Measurements from ENCODE around the gene GLI3. TPM values are rescaled to one million over a fixed set of nuclear protein-coding genes. Genes with fewer than 3 reads are reported as not detected.
A peak's percentile ranks its signal among the peaks of the same experiment; 100 is the strongest.

Gene GLI3
- total RNA-seq = 3.3 TPM
- long read RNA-seq, partial matches to known transcripts = 0 of 2 reads
- long read RNA-seq, other reads (novel, unspliced or antisense) = 1 of 2 reads

GRCh38 chr7:42236976-42237810, at the start of gene GLI3:
GLI3 (minus strand) TSS chr7:42237209; CDS start chr7:42223253, 13,956 bp downstream.
- intact Hi-C loops (cut with DNase I) = no loop called here
- peak; percentile 87 for ATAC-seq (ENCODE audit: poor library complexity)
- DNase-seq = peak; percentile 89

GRCh38 chr7:42285383-42285824, 48.4 kb upstream of the GLI3 start:
- intact Hi-C loops (cut with DNase I) = no loop called here
- ATAC-seq (ENCODE audit: poor library complexity) (no peak), DNase-seq (no peak)

- intact Hi-C loops (cut with DNase I) = no loop called here
- DNase-seq = no peak
- ATAC-seq (ENCODE audit: poor library complexity) = no peak
Measured at GRCh38 chr7:42283553-42283952, 46.5 kb upstream of the GLI3 start.

GRCh38 chr7:42278344-42278743, 41.3 kb upstream of the GLI3 start:
- no peak for ATAC-seq (ENCODE audit: poor library complexity)
- intact Hi-C loops (cut with DNase I) = no loop called here
- no peak for DNase-seq

GRCh38 chr7:42274053-42274452, 37.0 kb upstream of the GLI3 start:
- intact Hi-C loops (cut with DNase I) = no loop called here
- DNase-seq (no peak), ATAC-seq (ENCODE audit: poor library complexity) (no peak)

GRCh38 chr7:42272793-42273665, 36.0 kb upstream of the GLI3 start:
- ATAC-seq (ENCODE audit: poor library complexity) (no peak), DNase-seq (no peak)
- intact Hi-C loops (cut with DNase I) = no loop called here

GRCh38 chr7:42269161-42269560, 32.2 kb upstream of the GLI3 start:
- no peak for ATAC-seq (ENCODE audit: poor library complexity)
- intact Hi-C loops (cut with DNase I) = no loop called here
- DNase-seq = no peak

- intact Hi-C loops (cut with DNase I) = no loop called here
- DNase-seq (no peak), ATAC-seq (ENCODE audit: poor library complexity) (no peak)
Measured at GRCh38 chr7:42264702-42265101, 27.7 kb upstream of the GLI3 start.

- ATAC-seq (ENCODE audit: poor library complexity) (peak; percentile 91), DNase-seq (peak; percentile 43)
- intact Hi-C loops (cut with DNase I) = no loop called here
Measured at GRCh38 chr7:42263971-42264370, 27.0 kb upstream of the GLI3 start.

- peak; percentile 58 for DNase-seq
- intact Hi-C loops (cut with DNase I) = no loop called here
- peak; percentile 77 for ATAC-seq (ENCODE audit: poor library complexity)
Measured at GRCh38 chr7:42262964-42263363, 26.0 kb upstream of the GLI3 start.

GRCh38 chr7:42254217-42254616, 17.2 kb upstream of the GLI3 start:
- intact Hi-C loops (cut with DNase I) = no loop called here
- no peak for ATAC-seq (ENCODE audit: poor library complexity)
- DNase-seq = no peak

GRCh38 chr7:42253316-42253715, 16.3 kb upstream of the GLI3 start:
- no peak for DNase-seq
- intact Hi-C loops (cut with DNase I) = no loop called here
- ATAC-seq (ENCODE audit: poor library complexity) = no peak

- DNase-seq = no peak
- intact Hi-C loops (cut with DNase I) = no loop called here
- no peak for ATAC-seq (ENCODE audit: poor library complexity)
Measured at GRCh38 chr7:42250411-42250810, 13.4 kb upstream of the GLI3 start.

GRCh38 chr7:42248579-42248978, 11.6 kb upstream of the GLI3 start:
- DNase-seq (no peak), ATAC-seq (ENCODE audit: poor library complexity) (no peak)
- intact Hi-C loops (cut with DNase I) = no loop called here

GRCh38 chr7:42247301-42247700, 10.3 kb upstream of the GLI3 start:
- no peak for DNase-seq
- intact Hi-C loops (cut with DNase I) = no loop called here
- ATAC-seq (ENCODE audit: poor library complexity) = no peak

GRCh38 chr7:42244828-42245227, 7.8 kb upstream of the GLI3 start:
- intact Hi-C loops (cut with DNase I) = no loop called here
- ATAC-seq (ENCODE audit: poor library complexity) (peak; percentile 48), DNase-seq (no peak)

GRCh38 chr7:42242381-42242780, 5.4 kb upstream of the GLI3 start:
- ATAC-seq (ENCODE audit: poor library complexity) (no peak), DNase-seq (no peak)
- intact Hi-C loops (cut with DNase I) = no loop called here

- intact Hi-C loops (cut with DNase I) = no loop called here
- DNase-seq (no peak), ATAC-seq (ENCODE audit: poor library complexity) (no peak)
Measured at GRCh38 chr7:42241424-42241823, 4.4 kb upstream of the GLI3 start.

- intact Hi-C loops (cut with DNase I) = no loop called here
- ATAC-seq (ENCODE audit: poor library complexity) (no peak), DNase-seq (no peak)
Measured at GRCh38 chr7:42240416-42240815, 3.4 kb upstream of the GLI3 start.
